GM12875 (cell line): ENCODE results near the gene SERGEF.

Experiments
- H3K4me3 ChIP-seq: one replicate; pipeline ENCODE4 v1.5.1; 2011; ENCODE audit warnings: low read depth, low read length, control low read depth
- TF ChIP-seq, protein P1 (sequence below): IDR thresholded peaks from 2 replicates; pipeline ENCODE4 v1.5.1; 2011; ENCODE audit warnings: low read depth, mild to moderate bottlenecking, control low read depth, inconsistent platforms, low read length, moderate library complexity, borderline replicate concordance; ENCODE audit not compliant: insufficient read depth

SERGEF gene

DNA sequence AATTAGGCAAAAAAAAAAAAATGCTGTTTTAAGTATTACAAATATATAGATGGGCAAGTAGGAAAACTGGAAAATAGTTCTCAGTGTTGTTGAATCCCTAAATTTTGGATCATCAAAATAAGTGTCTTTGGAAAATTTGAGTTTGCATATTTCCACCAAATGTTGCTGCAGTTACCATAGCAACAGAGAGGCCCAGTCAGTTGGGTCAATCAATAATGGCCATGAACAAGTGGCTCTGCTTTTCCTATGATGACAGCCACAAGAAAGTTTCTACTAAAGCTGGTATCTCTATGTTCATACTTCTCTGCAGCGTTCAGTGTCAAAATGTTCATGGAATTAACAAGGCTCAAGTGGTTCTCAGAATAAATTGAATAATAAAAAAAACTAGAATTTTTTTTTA, 79.1 kb downstream of the SERGEF start:
- TF ChIP-seq, protein P1, sequence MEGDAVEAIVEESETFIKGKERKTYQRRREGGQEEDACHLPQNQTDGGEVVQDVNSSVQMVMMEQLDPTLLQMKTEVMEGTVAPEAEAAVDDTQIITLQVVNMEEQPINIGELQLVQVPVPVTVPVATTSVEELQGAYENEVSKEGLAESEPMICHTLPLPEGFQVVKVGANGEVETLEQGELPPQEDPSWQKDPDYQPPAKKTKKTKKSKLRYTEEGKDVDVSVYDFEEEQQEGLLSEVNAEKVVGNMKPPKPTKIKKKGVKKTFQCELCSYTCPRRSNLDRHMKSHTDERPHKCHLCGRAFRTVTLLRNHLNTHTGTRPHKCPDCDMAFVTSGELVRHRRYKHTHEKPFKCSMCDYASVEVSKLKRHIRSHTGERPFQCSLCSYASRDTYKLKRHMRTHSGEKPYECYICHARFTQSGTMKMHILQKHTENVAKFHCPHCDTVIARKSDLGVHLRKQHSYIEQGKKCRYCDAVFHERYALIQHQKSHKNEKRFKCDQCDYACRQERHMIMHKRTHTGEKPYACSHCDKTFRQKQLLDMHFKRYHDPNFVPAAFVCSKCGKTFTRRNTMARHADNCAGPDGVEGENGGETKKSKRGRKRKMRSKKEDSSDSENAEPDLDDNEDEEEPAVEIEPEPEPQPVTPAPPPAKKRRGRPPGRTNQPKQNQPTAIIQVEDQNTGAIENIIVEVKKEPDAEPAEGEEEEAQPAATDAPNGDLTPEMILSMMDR = no peak

DNA sequence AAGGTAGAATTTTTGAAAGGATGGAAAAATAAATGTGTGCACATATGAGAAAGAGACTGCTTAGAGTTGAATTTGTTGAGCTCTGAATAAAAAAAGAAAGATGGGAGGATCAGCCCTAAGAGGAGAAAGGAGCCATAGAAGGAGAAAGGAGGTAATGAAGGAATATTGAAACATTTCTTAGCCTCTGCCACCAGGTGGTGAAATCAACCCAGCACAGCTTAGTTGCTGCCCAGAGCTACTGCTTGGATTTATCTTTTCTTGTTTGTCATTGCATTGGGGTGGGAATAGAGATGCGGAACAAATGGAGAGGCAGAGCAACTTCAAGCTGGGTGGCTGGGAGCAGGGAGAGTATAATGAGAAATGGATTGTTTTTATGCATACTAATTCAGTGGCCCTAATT, 80.4 kb downstream of the SERGEF start:
- TF ChIP-seq, protein P1 = no peak
- no peak overlapping the region for H3K4me3 ChIP-seq

More for the DNA sequence above, 79.1 kb downstream of the SERGEF start:
- no peak overlapping the region for H3K4me3 ChIP-seq

DNA sequence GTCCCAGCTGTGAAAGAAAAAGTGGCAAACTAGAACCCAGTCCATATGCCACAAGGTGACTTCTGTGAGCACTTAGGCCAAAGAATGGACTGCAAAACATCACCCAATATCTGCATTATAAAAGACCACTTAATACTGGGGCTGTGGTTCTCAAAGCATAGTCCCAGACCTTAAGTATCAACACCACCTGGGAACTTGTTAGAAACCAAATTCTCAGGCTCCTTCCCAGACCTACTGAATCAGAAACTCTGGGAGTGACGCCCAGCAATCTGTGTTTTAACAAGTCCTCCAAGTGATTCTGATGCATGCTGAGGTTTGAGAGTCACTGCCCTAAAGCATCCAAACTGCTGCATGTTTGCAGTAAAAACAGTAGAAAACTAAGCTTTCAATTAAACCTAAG, 81.3 kb downstream of the SERGEF start:
- H3K4me3 ChIP-seq = no peak overlapping the region
- TF ChIP-seq, protein P1 = no peak

DNA sequence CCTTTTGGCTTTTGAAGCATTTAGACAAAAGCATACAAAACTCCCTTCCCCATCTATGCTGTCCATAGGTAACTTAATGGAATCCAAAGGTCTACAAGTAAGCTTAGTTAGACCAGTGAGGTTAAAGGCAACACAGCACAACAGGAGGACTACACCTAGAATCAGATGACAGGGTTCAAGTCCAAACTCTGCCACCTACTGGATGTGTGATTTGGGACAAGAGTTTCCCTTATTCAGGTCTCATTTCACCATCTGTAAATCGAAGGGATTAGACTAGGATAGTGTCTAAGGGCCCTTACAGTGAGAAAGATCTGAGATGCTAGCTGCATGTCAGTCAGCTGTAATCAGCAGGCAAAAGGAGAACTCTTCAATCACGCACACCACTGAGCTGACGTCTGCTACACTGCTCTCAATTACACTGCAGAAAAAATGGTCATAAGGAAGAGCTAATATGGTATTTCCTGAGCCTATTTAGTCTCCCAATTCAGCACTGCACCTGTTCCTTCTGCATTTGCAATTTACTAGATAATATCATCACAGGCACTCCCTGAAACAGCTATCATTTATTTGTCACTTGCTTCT, 82.2 kb downstream of the SERGEF start:
- TF ChIP-seq, protein P1 = no peak
- no peak overlapping the region for H3K4me3 ChIP-seq

DNA sequence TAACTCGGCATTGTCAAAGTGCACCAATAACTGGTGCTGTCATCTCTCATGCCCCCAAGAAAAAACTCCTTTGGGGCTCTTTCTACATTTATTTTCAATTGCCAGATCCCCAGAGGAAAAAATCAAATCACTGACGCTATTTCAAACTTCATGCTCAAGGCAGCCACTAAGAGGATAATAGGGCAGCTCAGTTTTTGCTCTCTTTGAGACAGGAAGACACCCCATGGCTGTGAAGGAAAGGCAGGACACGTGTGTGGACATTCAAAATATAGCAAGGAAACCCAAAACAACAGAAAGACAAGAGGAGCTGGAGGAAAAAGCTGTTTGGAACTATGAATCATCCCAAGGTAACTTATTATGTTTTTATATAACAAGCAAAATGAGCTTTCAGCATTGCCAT, 83.7 kb downstream of the SERGEF start:
- H3K4me3 ChIP-seq = no peak overlapping the region
- TF ChIP-seq, protein P1 = no peak

DNA sequence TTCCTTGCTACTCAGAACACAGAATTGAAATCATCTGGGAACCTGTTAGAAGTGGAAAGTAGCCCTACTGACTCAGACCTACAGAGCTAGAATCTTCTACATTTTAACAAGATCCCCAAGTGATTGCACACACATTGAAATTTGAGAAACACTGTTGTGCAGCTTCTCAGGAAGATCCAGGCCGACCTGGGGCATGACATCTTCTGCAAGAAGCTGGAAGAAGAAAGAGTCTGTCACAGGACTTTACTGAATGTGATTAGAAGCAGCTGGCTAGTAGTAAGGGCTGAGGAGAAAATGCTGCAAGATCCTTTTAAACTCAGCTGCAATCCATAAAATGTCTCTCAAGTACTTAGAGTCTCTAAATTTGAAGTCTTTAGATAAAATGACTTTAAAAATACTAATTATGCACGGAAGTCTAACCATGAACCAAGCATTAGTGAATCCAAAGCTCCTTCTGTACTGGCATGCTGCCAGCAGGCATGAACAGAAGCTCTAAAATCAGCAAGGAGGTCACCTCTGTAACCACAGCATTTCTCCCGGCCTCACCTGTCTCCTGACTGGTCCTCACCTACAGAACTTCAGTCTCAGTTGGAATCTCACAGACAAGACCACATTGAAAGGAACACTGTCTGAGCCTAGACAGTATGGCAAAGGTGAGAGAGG, 85.0 kb downstream of the SERGEF start:
- TF ChIP-seq, protein P1 = no peak
- H3K4me3 ChIP-seq = no peak overlapping the region

DNA sequence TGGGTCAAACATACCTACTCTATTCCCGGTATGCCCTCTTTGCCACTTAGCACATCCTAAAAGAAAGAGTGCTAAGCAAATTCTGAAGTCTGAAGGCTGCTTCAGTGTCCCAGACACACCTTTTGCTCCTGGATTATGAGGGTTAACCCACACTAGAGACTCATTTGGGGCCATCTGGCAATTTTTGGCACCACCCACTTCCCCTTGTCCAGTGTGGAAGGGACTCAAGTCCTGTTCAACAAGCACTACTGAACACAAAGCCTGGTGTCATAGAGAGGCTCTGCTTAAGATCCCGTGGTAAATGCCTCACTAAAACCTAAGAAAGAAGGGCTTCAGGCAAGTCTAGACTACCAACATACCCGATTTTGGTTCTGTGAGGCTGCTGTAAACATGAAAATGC, 85.8 kb downstream of the SERGEF start:
- TF ChIP-seq, protein P1 = no peak
- H3K4me3 ChIP-seq = no peak overlapping the region
